Caco-2 (cell line): ENCODE measurements around the gene ADAMTSL1. TPM values are rescaled to one million over a fixed set of nuclear protein-coding genes. Genes with fewer than 3 reads are reported as not detected.

Source experiments
- BruUV-seq: library from RNA; stranded (reverse); fragments of 400-500 nt; replicated peaks from 2 replicates; lab custom pipeline; 2021; lab: Mats Ljungman, UMichigan
- CTCF ChIA-PET: fragments of 300-600 bp; sonication (Branson Sonifier 250); formaldehyde crosslinking; loops from one replicate; lab custom pipeline; 2022; ENCODE audit warnings: antibody characterized with exemption; lab: Charles Lee
- POLR2A ChIA-PET: fragments of 300-600 bp; sonication (Branson Sonifier 250); formaldehyde crosslinking; loops from one replicate; lab custom pipeline; 2022; ENCODE audit warnings: antibody characterized with exemption; lab: Charles Lee
- DNase-seq, 2 experiments: peaks; one replicate each; pipeline versions ENCODE4 v3.0.0 to v3.0.0-alpha.2; 2020 to 2022
- H3K27me3 ChIP-seq: replicated peaks from 2 replicates; pipeline ENCODE4 v1.6.0; 2011; ENCODE audit warnings: low read length; ENCODE audit not compliant: control insufficient read depth, insufficient read depth
- H3K36me3 ChIP-seq: 2 replicates; pipeline ENCODE4 v1.5.1; 2011; ENCODE audit warnings: low read length; ENCODE audit not compliant: control insufficient read depth, insufficient read depth
- H3K4me1 ChIP-seq: fragments of 250-450 bp; sonication (Bioruptor Pico); 2 replicates; pipeline ENCODE4 v1.5.1; 2020; ENCODE audit warnings: mild to moderate bottlenecking
- H3K4me3 ChIP-seq: 2 replicates; pipeline ENCODE4 v1.5.1; 2011; ENCODE audit warnings: low read depth, mild to moderate bottlenecking, control low read depth, low read length
- H3K9me3 ChIP-seq: fragments of 250-450 bp; sonication (Bioruptor Pico); 2 replicates; pipeline ENCODE4 v1.5.1; 2020; ENCODE audit warnings: mild to moderate bottlenecking, moderate library complexity
- H3K27ac Mint-ChIP-seq: one replicate; pipeline ENCODE4 v1.8.0; 2022; ENCODE audit warnings: mixed read lengths; ENCODE audit not compliant: unreplicated experiment
- H3K27me3 Mint-ChIP-seq: one replicate; pipeline ENCODE4 v1.8.0; 2022; ENCODE audit warnings: mixed read lengths; ENCODE audit not compliant: insufficient read depth, unreplicated experiment
- H3K36me3 Mint-ChIP-seq: one replicate; pipeline ENCODE4 v1.8.0; 2022; ENCODE audit warnings: mild to moderate bottlenecking, mixed read lengths; ENCODE audit not compliant: insufficient read depth, unreplicated experiment
- H3K4me1 Mint-ChIP-seq: one replicate; pipeline ENCODE4 v1.8.0; 2022; ENCODE audit warnings: low read depth, mixed read lengths; ENCODE audit not compliant: unreplicated experiment
- H3K4me3 Mint-ChIP-seq: one replicate; pipeline ENCODE4 v1.8.0; 2022; ENCODE audit warnings: mild to moderate bottlenecking, moderate library complexity, mixed read lengths; ENCODE audit not compliant: unreplicated experiment
- H3K9me3 Mint-ChIP-seq: one replicate; pipeline ENCODE4 v1.8.0; 2022; ENCODE audit warnings: mixed read lengths; ENCODE audit not compliant: unreplicated experiment
- CTCF ChIP-seq, 2 experiments: fragments of 200-600 bp in 1 of 2; IDR thresholded peaks; 1 replicate in 1 of 2; 2 replicates in 1 of 2; pipeline versions ENCODE4 v1.5.1 to v1.8.0; 2011 to 2022; ENCODE audit warnings: antibody characterized with exemption in 1 of 2, control low read depth in 1 of 2, inconsistent platforms in 1 of 2, low read depth in 1 of 2, low read length in 1 of 2, mild to moderate bottlenecking in 1 of 2, moderate library complexity in 1 of 2; ENCODE audit not compliant: insufficient read depth in 1 of 2, severe bottlenecking in 1 of 2, unreplicated experiment in 1 of 2
- intact Hi-C: fragments of 100-400 bp; cut with micrococcal nuclease; formaldehyde crosslinking; loops from one replicate; pipeline ENCODE4 v1.10.0; 2022; ENCODE audit not compliant: unreplicated experiment
- total RNA-seq: library from RNA; stranded (reverse); gene quantifications from 2 replicates; pipeline ENCODE4 v1.2.3, GENCODE V29; 2022

ADAMTSL1 gene
- total RNA-seq, 1 experiment from 2014 or later: not detected

GRCh38 chr9:18707489-18708205 lies 233.7 kb downstream of the ADAMTSL1 start:
- Histone ChIP-seq H3K4me3 (no peak overlapping the region), H3K36me3 (no peaks in the 10 kb centered on the region), H3K9me3 (no peaks in the 10 kb centered on the region), H3K27me3 (no peaks in the 10 kb centered on the region), H3K4me1 (no peaks in the 10 kb centered on the region)
- Mint-ChIP-seq H3K27me3 (no peaks in the 10 kb centered on the region), H3K4me3 (no peak overlapping the region), H3K9me3 (no peaks in the 10 kb centered on the region), H3K4me1 (no peaks in the 10 kb centered on the region), H3K27ac (no peak overlapping the region), H3K36me3 (no peaks in the 10 kb centered on the region)
- intact Hi-C loops: no loop called here
- TF ChIP-seq CTCF (IDR thresholded peaks at IDR 0.05; ENCODE audit: insufficient read depth in 1 of 2, low read depth in 1 of 2, low read length in 1 of 2, severe bottlenecking in 1 of 2, unreplicated experiment in 1 of 2): no peak
- BruUV-seq: no TSS peak
- POLR2A ChIA-PET: no interaction called here
- no peak for DNase-seq
- CTCF ChIA-PET: no interaction called here

- Histone ChIP-seq H3K4me3 (no peak overlapping the region), H3K4me1 (no peaks in the 10 kb centered on the region), H3K9me3 (no peaks in the 10 kb centered on the region), H3K27me3 (no peaks in the 10 kb centered on the region), H3K36me3 (no peaks in the 10 kb centered on the region)
- no peak overlapping the region for H3K27ac Mint-ChIP-seq
- H3K4me3 Mint-ChIP-seq: no peak overlapping the region
- no TSS peak for BruUV-seq
- ChIA-PET CTCF (no interaction called here), POLR2A (no interaction called here)
- H3K36me3 Mint-ChIP-seq: no peaks in the 10 kb centered on the region
- H3K9me3 Mint-ChIP-seq: no peaks in the 10 kb centered on the region
- no peaks in the 10 kb centered on the region for H3K27me3 Mint-ChIP-seq
- intact Hi-C loops: no loop called here
- DNase-seq: no peak
- TF ChIP-seq CTCF (IDR thresholded peaks at IDR 0.05; ENCODE audit: insufficient read depth in 1 of 2, low read depth in 1 of 2, low read length in 1 of 2, severe bottlenecking in 1 of 2, unreplicated experiment in 1 of 2): no peak
- H3K4me1 Mint-ChIP-seq: no peaks in the 10 kb centered on the region
These were observed 234.5 kb downstream of the ADAMTSL1 start for GRCh38 chr9:18708429-18708828.

- Mint-ChIP-seq H3K4me3 (no peak overlapping the region), H3K27me3 (no peaks in the 10 kb centered on the region), H3K36me3 (no peaks in the 10 kb centered on the region), H3K4me1 (no peaks in the 10 kb centered on the region), H3K9me3 (no peaks in the 10 kb centered on the region), H3K27ac (no peak overlapping the region)
- POLR2A ChIA-PET: no interaction called here
- Histone ChIP-seq H3K4me1 (no peaks in the 10 kb centered on the region), H3K4me3 (no peak overlapping the region), H3K9me3 (no peaks in the 10 kb centered on the region), H3K36me3 (no peaks in the 10 kb centered on the region), H3K27me3 (no peaks in the 10 kb centered on the region)
- DNase-seq: no peak
- no TSS peak for BruUV-seq
- intact Hi-C loops: no loop called here
- CTCF ChIA-PET: no interaction called here
- TF ChIP-seq CTCF (IDR thresholded peaks at IDR 0.05; ENCODE audit: insufficient read depth in 1 of 2, low read depth in 1 of 2, low read length in 1 of 2, severe bottlenecking in 1 of 2, unreplicated experiment in 1 of 2): no peak
These were observed 236.1 kb downstream of the ADAMTSL1 start for GRCh38 chr9:18710065-18710464.
